ENCODE results near the gene GSTK1. TPM values are rescaled to one million over a fixed set of nuclear protein-coding genes. Genes with fewer than 3 reads are reported as not detected.
"Not testable (repeated sequence)": the region's sequence is repeated elsewhere in the genome, so short reads cannot be mapped to it uniquely, and the experiment has no call there.

The GSTK1 gene
- 100 to 1,000 TPM in 3 of 4 donors, 10 to 100 TPM in 1; 97.0 to 180 (median 139) TPM for total RNA-seq

DNA sequence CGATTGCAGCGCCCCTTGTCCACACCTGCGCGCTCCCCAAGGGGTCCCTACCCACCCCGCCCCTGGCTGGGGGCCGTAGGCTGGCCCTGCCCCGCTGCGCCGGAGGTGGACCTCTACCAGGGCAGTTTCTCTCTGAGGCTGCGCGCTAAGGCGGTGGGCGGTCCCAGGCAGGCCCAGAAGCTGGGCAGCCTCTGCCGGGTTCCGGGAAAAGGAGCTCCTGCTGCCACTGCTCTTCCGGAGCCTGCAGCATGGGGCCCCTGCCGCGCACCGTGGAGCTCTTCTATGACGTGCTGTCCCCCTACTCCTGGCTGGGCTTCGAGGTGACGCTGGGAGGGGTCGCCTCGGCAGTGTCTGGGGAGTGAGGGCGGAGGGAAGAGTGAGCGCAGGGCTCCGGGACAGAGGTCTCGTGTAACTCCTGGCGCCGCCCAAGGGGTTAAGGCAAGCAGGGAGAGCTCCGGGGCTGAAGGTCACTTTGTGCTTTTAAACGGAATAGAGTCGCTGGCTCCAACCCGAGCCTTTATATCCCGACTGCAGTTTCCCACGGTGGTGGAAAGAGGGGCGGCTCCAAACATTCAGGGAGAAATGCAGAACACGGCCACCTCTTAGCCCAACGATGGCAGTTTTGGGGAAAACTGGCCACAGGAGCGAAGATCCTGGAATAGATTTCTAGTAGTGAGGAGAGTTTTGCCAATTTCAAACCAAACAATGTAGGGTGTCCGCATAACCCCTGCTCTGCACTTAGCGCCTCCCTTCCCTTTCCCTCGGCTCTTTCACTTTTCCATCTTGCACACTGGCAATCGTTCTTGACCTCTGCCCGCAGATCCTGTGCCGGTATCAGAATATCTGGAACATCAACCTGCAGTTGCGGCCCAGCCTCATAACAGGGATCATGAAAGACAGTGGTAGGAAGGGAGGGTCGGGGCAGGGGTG is at the start of gene GSTK1:
TSS of gene GSTK1 (plus strand) at position 176 of the 930 bp plus-strand sequence. CDS start at position 249, 73 bp downstream.
- DNase-seq (ENCODE audit: low spot score in 2 of 2), result peak; percentile 82 to 96
- no peak for TF ChIP-seq POLR2A (IDR thresholded peaks at IDR 0.05)
- TF ChIP-seq, protein P1, sequence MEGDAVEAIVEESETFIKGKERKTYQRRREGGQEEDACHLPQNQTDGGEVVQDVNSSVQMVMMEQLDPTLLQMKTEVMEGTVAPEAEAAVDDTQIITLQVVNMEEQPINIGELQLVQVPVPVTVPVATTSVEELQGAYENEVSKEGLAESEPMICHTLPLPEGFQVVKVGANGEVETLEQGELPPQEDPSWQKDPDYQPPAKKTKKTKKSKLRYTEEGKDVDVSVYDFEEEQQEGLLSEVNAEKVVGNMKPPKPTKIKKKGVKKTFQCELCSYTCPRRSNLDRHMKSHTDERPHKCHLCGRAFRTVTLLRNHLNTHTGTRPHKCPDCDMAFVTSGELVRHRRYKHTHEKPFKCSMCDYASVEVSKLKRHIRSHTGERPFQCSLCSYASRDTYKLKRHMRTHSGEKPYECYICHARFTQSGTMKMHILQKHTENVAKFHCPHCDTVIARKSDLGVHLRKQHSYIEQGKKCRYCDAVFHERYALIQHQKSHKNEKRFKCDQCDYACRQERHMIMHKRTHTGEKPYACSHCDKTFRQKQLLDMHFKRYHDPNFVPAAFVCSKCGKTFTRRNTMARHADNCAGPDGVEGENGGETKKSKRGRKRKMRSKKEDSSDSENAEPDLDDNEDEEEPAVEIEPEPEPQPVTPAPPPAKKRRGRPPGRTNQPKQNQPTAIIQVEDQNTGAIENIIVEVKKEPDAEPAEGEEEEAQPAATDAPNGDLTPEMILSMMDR (IDR thresholded peaks at IDR 0.05), result no peak
- peak within 1 kb of the TSS; percentile 89 for H3K4me3 ChIP-seq (ENCODE audit: low read depth, poor library complexity, severe bottlenecking)
- intact Hi-C loops (cut with DNase I; ENCODE audit: low total_unique reads), result no loop called here
- 1 to 2% methylated on average over 43 to 48 of the region's 48 CpGs for WGBS, 2 donors

DNA sequence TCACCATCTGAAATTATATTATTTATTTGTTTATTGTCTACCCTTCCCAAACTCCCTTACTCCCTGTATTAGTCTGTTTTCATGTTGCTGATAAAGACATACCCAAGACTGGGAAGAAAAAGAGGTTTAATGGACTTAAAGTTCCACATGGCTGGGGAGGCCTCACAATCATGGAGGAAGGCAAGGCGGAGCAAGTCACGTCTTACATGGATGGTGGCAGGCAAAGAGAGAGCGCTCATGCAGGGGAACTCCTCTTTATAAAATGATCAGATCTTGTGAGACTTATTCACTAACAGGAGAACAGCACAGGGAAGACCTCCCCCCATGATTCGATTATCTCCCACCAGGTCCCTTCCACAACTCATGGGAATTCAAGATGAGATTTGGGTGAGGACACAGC is 49.8 kb upstream of the GSTK1 start:
- intact Hi-C loops (cut with DNase I; ENCODE audit: low total_unique reads), result loop anchor here (5.0 kb wide), 1 partner anchor 206 kb away; no protein-coding TSS in a partner anchor
- 94 to 98% methylated on average over 4 of the region's 4 CpGs for WGBS, 2 donors
- H3K4me3 ChIP-seq (ENCODE audit: low read depth, poor library complexity, severe bottlenecking); DNase-seq (ENCODE audit: low spot score in 2 of 2): not testable (repeated sequence)

DNA sequence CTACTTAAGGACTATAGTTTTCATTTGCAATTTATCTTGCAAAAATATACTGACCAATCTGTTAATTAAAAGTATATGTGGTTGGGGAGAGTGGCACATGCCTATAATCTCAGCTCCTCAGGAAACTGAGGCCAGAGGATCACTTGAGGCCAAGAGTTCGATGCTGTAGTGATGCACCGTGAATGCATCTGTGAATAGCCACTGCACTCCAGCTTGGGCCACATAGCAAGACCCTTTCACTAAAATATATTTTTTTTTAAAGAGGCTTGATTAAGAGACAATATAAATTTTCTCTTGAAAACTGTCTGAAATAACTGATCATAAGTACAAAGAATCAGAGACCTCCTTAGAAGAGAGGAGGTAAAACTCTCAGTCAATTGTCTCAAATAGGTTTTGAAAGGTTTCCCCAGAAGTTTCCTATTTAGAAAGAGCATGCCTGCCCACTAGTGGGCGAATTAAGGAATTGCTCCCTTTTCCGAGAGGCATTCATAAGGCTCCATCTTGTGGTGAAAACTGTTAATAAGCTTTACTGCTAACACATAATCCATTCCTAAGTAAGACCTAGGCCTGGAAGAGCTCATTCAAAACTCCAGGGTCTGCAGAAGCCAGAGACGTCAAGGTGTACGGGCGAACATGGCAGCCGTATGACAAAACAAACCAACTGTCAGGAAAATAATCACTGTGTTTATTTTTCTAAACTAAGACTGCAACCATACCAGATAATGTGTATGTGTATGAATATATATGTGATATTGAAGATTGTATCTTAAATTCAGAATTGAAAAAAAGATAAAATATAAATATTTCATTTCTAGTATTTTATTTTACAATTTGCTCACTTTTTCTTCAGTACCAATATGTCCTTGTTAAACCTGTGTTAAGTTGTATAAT is 48.2 kb upstream of the GSTK1 start:
- 18 to 19% methylated on average over 8 of the region's 8 CpGs for WGBS, 2 donors
- TF ChIP-seq POLR2A (IDR thresholded peaks at IDR 0.05), result no peak
- TF ChIP-seq, protein P1 (IDR thresholded peaks at IDR 0.05), result peak in 2 of 3 donors; percentile 65 to 97
- intact Hi-C loops (cut with DNase I; ENCODE audit: low total_unique reads), result loop anchor here (5.0 kb wide), 1 partner anchor 208 kb away; no protein-coding TSS in a partner anchor
- no peak overlapping the region for H3K4me3 ChIP-seq (ENCODE audit: low read depth, poor library complexity, severe bottlenecking)
- DNase-seq (ENCODE audit: low spot score in 2 of 2), result peak in 1 of 2 donors; percentile 55

DNA sequence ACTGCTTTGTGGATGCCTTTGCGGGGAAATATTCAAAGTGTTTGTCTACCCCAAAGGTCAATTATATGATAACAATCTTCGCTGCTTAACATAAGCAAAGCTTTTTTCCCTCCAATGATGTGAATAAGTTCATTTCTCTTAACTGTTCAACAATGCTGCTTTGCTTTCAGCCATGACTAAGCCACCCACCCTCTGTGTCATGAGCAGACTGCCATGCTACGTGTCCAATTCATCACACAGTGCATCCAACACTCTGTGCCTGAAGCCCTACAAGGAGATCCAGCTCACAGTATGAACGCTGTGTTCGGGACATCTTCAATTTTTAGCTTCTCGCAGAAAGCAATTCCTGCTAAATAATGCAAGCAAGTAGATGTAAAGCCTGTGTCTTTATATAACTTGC is 47.1 kb upstream of the GSTK1 start:
- intact Hi-C loops (cut with DNase I; ENCODE audit: low total_unique reads), result no loop called here
- DNase-seq (ENCODE audit: low spot score in 2 of 2), result no peak
- WGBS, 2 donors, result 81 to 86% methylated on average over 6 of the region's 6 CpGs
- no peak overlapping the region for H3K4me3 ChIP-seq (ENCODE audit: low read depth, poor library complexity, severe bottlenecking)
- no peak for TF ChIP-seq POLR2A (IDR thresholded peaks at IDR 0.05)

DNA sequence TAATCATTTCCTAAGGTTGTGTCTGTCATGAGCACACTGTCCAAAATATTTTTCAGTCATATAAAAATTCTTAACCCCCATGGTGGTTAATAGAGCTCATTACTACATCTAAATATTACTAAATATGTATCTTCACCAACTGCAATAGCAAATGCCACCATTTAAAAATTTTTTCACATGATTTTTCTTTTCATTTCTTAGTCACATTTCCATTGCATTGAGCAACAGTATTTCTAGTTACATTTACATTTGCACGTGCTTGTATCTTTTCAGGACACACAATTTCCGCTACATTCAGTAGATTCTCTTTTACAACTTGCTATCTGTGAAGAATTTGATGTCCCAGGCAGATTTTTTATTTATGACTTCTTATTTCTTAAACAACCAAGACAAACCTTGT is 46.6 kb upstream of the GSTK1 start:
- TF ChIP-seq, protein P1 (IDR thresholded peaks at IDR 0.05), result no peak
- TF ChIP-seq POLR2A (IDR thresholded peaks at IDR 0.05), result no peak
- DNase-seq (ENCODE audit: low spot score in 2 of 2), result no peak
- intact Hi-C loops (cut with DNase I; ENCODE audit: low total_unique reads), result no loop called here
- H3K4me3 ChIP-seq (ENCODE audit: low read depth, poor library complexity, severe bottlenecking), result no peak overlapping the region
- 88 to 90% methylated on average over 2 of the region's 2 CpGs for WGBS, 2 donors

DNA sequence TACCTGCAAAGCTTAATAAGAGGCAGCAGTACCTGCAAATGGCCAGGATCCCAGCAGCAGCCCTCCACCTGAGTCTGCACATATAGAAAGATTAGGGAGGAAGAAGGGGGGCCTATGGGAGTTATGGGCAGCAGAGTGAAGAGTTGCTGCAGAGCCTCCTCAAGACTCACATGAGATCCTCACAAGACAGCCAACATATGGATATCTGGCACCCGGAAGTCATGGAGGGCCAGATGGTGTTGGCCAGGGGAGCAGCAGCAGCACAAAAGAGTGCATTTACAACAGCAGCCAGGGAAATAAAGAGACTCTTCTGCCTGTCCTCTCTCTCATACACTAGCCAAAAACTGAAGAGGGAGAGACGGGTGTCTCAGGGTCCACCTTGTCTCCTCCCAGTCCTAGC is 45.4 kb upstream of the GSTK1 start:
- H3K4me3 ChIP-seq (ENCODE audit: low read depth, poor library complexity, severe bottlenecking), result no peak overlapping the region
- 75 to 82% methylated on average over 2 of the region's 2 CpGs for WGBS, 2 donors
- DNase-seq (ENCODE audit: low spot score in 2 of 2), result no peak
- TF ChIP-seq, protein P1 (IDR thresholded peaks at IDR 0.05), result no peak
- intact Hi-C loops (cut with DNase I; ENCODE audit: low total_unique reads), result no loop called here

Data from lower leg skin (tissue), 4 donors.